Fibroblast of lung (primary cell): ENCODE data around the gene ZGPAT. TPM values are rescaled to one million over a fixed set of nuclear protein-coding genes. Genes with fewer than 3 reads are reported as not detected.

Source experiments
- DNase-seq, 2 donors: peaks; one replicate each; pipeline versions ENCODE4 v3.0.0 to v3.0.0-alpha.2; 2010; ENCODE audit warnings: low read depth in 2 of 2
- H2AFZ ChIP-seq: 2 replicates; pipeline ENCODE4 v1.5.1; 2012; ENCODE audit warnings: low read length, control low read depth, inconsistent platforms
- H3K27ac ChIP-seq: 2 replicates; pipeline ENCODE4 v1.5.1; 2011; ENCODE audit warnings: low read length, control low read depth; ENCODE audit not compliant: insufficient read depth
- H3K27me3 ChIP-seq: 2 replicates; pipeline ENCODE4 v1.5.1; 2011; ENCODE audit warnings: mild to moderate bottlenecking, low read length; ENCODE audit not compliant: control insufficient read depth, insufficient read depth
- H3K36me3 ChIP-seq: 2 replicates; pipeline ENCODE4 v1.5.1; 2011; ENCODE audit warnings: low read length; ENCODE audit not compliant: control insufficient read depth, insufficient read depth
- H3K4me1 ChIP-seq: 2 replicates; pipeline ENCODE4 v1.5.1; 2011; ENCODE audit warnings: low read length; ENCODE audit not compliant: control insufficient read depth, insufficient read depth; ENCODE audit errors: extremely low read depth
- H3K4me2 ChIP-seq: 2 replicates; pipeline ENCODE4 v1.5.1; 2011; ENCODE audit warnings: low read length, control low read depth; ENCODE audit not compliant: insufficient read depth; ENCODE audit errors: extremely low read depth
- H3K4me3 ChIP-seq, 4 experiments: fragments of 200-600 bp in 1 of 4; sonication (generic) in 1 of 4; replicated peaks in 1 of 4; 2 replicates each; pipeline ENCODE4 v1.5.1; 2011 to 2016; ENCODE audit warnings: low read length in 4 of 4, low read depth in 3 of 4, mild to moderate bottlenecking in 3 of 4, control low read depth in 2 of 4, inconsistent platforms in 1 of 4, mixed read lengths in 1 of 4; ENCODE audit not compliant: insufficient read depth in 1 of 4; ENCODE audit errors: control extremely low read depth in 1 of 4
- H3K79me2 ChIP-seq: 2 replicates; pipeline ENCODE4 v1.5.1; 2012; ENCODE audit warnings: mild to moderate bottlenecking, low read length, inconsistent platforms; ENCODE audit not compliant: control insufficient read depth, insufficient read depth
- H3K9ac ChIP-seq: 2 replicates; pipeline ENCODE4 v1.5.1; 2011; ENCODE audit warnings: mild to moderate bottlenecking, low read length, control low read depth; ENCODE audit not compliant: insufficient read depth
- H3K9me3 ChIP-seq: 2 replicates; pipeline ENCODE4 v1.5.1; 2012; ENCODE audit warnings: low read depth, low read length; ENCODE audit not compliant: control insufficient read depth, insufficient read depth
- H4K20me1 ChIP-seq: 2 replicates; pipeline ENCODE4 v1.5.1; 2011; ENCODE audit warnings: low read length; ENCODE audit not compliant: control insufficient read depth, insufficient read depth; ENCODE audit errors: extremely low read depth
- CTCF ChIP-seq, 2 donors: IDR thresholded peaks in 1 of 2; conservative IDR thresholded peaks in 1 of 2; 1 replicate in 1 of 2; 2 replicates in 1 of 2; pipeline ENCODE4 v1.5.1; 2011 to 2012; ENCODE audit warnings: low read length in 2 of 2, control low read depth in 1 of 2, inconsistent platforms in 1 of 2, low read depth in 1 of 2, mild to moderate bottlenecking in 1 of 2
- EZH2 ChIP-seq: IDR thresholded peaks from 2 replicates; pipeline ENCODE4 v1.5.1; 2012; ENCODE audit warnings: low read length, control low read depth, mild to moderate bottlenecking; ENCODE audit errors: missing control alignments
- polyA plus RNA-seq, 2 donors: library from polyadenylated mRNA; depleted of rRNA in 1 of 2; stranded (reverse) in 1 of 2; unstranded in 1 of 2; fragments of >200 nt; gene quantifications; 2 replicates each; pipeline ENCODE4 v1.2.1, GENCODE V29; 2011 to 2012; ENCODE audit warnings: missing spikeins in 1 of 2
- total RNA-seq: library from RNA; depleted of rRNA; stranded (reverse); fragments of >200 nt; gene quantifications from 2 replicates; pipeline ENCODE4 v1.2.1, GENCODE V29; 2014

ZGPAT gene
- total and polyA plus RNA-seq, 2 donors (not counting 1 experiment from before 2014, with no cell fraction given), result 7.6 to 10.7 TPM

- DNase-seq, result no peak
These were observed 4.9 kb upstream of the ZGPAT start for GRCh38 chr20:63702751-63703470.

GRCh38 chr20:63703471-63703975 lies 4.3 kb upstream of the ZGPAT start:
- Histone ChIP-seq H3K4me2 (no peak overlapping the region), H3K36me3 (peaks cover 33% of the 10 kb centered on the region), H3K9me3 (no peaks in the 10 kb centered on the region), H3K27me3 (no peaks in the 10 kb centered on the region), H3K27ac (no peak overlapping the region), H2AFZ (no peak overlapping the region), H4K20me1 (no peaks in the 10 kb centered on the region), H3K4me3 (no peak overlapping the region), H3K9ac (no peak overlapping the region), H3K4me1 (peaks cover 19% of the 10 kb centered on the region), H3K79me2 (peaks cover 36% of the 10 kb centered on the region)
- no peak for DNase-seq
- TF ChIP-seq CTCF (conservative IDR thresholded peaks at IDR 0.05 in 1 of 2, IDR thresholded peaks at IDR 0.05 in 1 of 2; ENCODE audit: low read depth in 1 of 2, low read length in 2 of 2) (no peak), EZH2 (no peak)

More at GRCh38 chr20:63702751-63703470, 4.9 kb upstream of the ZGPAT start:
- Histone ChIP-seq H3K27ac (no peak overlapping the region), H3K4me1 (peaks cover 22% of the 10 kb centered on the region), H3K27me3 (no peaks in the 10 kb centered on the region), H3K4me3 (no peak overlapping the region), H3K79me2 (peaks cover 32% of the 10 kb centered on the region), H3K36me3 (peaks cover 35% of the 10 kb centered on the region), H2AFZ (no peak overlapping the region), H3K9me3 (no peaks in the 10 kb centered on the region), H3K9ac (no peak overlapping the region), H3K4me2 (no peak overlapping the region), H4K20me1 (no peaks in the 10 kb centered on the region)
- no peak for TF ChIP-seq EZH2
- no peak for TF ChIP-seq CTCF (conservative IDR thresholded peaks at IDR 0.05 in 1 of 2, IDR thresholded peaks at IDR 0.05 in 1 of 2; ENCODE audit: low read depth in 1 of 2, low read length in 2 of 2)

GRCh38 chr20:63703976-63704748 lies 3.7 kb upstream of the ZGPAT start:
- peaks cover 34% of the 10 kb centered on the region for H3K36me3 ChIP-seq
- no peak overlapping the region for H3K9ac ChIP-seq
- no peaks in the 10 kb centered on the region for H3K9me3 ChIP-seq
- H3K79me2 ChIP-seq, result peaks cover 43% of the 10 kb centered on the region
- no peak overlapping the region for H2AFZ ChIP-seq
- H3K4me2 ChIP-seq, result no peak overlapping the region
- peaks cover 15% of the 10 kb centered on the region for H3K4me1 ChIP-seq
- H4K20me1 ChIP-seq, result no peaks in the 10 kb centered on the region
- H3K27me3 ChIP-seq, result no peaks in the 10 kb centered on the region
- TF ChIP-seq CTCF (conservative IDR thresholded peaks at IDR 0.05 in 1 of 2, IDR thresholded peaks at IDR 0.05 in 1 of 2; ENCODE audit: low read depth in 1 of 2, low read length in 2 of 2) (no peak), EZH2 (no peak)
- no peak for DNase-seq
- H3K4me3 ChIP-seq, result no peak overlapping the region
- no peak overlapping the region for H3K27ac ChIP-seq
